NCI-H345 (cell line): Measurements from ENCODE around the gene ZNF516.
A peak's percentile ranks its signal among the peaks of the same experiment; 100 is the strongest.

Source experiments
- DNase-seq: peaks from one replicate; lab custom pipeline; 2025; lab: John Stamatoyannopoulos, UW

The ZNF516 gene

GRCh38 chr18:76398896-76399612, 96.0 kb downstream of the ZNF516 start:
- peak; percentile 72 for DNase-seq

DNA sequence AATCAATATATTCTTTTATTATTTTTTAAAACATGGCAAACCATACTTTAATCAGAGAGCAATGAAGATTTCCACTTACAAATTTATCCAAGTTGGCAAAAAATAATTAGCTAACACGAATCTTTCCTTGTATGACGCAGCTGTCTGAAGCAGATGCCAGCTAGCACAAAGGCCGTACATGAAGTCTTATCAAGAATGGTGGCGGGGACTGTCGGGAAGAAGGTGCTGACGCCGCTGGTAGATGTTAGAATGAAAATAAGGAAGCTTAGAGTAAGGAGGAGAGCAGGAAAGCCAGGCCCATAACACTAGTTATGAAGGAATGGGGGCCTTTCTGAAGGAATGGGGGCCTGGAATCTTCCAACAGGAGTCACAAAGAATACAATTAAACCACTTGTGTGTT, 96.7 kb downstream of the ZNF516 start:
- DNase-seq, result no peak

DNA sequence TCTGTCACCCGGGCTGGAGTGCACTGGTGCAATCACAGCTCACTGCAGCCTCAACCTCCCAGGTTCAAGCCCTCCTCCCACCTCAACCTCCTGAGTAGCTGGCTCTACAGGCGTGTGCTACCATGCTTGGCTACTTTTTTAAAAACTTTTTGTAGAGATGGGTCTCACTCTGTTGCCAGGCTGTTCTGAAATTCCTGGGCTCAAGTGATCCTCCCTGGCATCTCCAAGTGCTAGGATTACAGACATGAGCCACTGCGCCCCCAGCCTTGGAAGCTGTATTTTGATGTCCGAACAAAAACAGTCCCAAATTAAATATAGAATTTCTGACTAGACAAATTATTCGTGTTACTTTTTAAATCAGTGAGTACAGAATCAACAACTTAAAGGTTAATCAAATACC, 97.4 kb downstream of the ZNF516 start:
- DNase-seq, result no peak

GRCh38 chr18:76396792-76397191, 98.2 kb downstream of the ZNF516 start:
- DNase-seq, result no peak

- no peak for DNase-seq
These were observed 99.4 kb downstream of the ZNF516 start for GRCh38 chr18:76395609-76396008.

- DNase-seq, result no peak
These were observed 100.1 kb downstream of the ZNF516 start for GRCh38 chr18:76394780-76395476.

GRCh38 chr18:76392349-76392748, 102.7 kb downstream of the ZNF516 start:
- DNase-seq, result no peak

- DNase-seq, result no peak
These were observed 103.3 kb downstream of the ZNF516 start for GRCh38 chr18:76391746-76392145.

GRCh38 chr18:76391038-76391437, 104.0 kb downstream of the ZNF516 start:
- DNase-seq, result no peak

DNA sequence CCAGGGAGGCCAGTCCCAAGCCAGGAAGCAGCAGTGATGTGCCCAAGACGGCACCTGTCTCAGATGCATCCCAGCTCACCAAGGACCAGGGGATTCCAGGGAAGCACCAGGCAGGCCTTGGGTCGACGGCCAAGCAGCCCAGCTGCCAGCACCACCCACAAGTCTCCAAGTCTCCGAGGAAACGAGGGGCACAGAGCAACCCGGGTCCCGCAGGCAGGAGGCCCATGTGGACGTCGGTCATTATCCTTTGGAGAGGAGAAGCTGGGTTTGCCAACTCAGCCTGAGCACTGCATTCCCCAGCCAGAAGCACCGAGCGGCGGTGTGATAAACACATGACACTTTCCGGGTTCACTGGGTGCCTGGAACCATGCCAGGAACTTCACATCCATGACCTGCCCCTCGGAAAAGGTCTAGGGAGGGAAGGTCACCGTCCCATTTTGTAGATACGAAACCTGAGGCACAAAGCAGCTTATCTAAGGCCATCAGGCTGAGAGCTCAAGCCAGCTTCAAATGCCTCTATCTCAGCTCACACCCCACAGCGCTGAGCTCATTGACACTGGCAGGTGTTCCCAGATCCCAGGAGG, 104.5 kb downstream of the ZNF516 start:
- DNase-seq, result no peak

DNA sequence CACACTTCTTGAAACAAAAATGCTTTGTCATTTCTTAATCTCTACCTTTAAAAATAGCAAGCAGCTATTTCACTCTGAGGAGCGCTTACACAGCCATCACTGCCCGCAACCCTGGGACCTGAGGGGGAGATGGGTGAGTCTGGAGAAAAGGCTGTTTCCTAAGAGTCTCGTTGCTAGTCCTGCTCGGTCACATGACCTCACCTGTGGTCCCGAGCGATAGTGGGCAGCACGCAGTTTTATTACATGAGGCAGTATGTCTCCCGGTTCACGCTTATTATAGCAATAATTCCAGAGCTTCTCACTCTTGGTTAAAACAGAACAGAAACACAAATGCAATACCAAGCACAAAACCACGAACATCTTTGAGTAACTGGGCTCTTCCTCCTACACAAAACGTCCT, 105.3 kb downstream of the ZNF516 start:
- DNase-seq, result no peak

GRCh38 chr18:76388891-76389423, 106.1 kb downstream of the ZNF516 start:
- no peak for DNase-seq

DNA sequence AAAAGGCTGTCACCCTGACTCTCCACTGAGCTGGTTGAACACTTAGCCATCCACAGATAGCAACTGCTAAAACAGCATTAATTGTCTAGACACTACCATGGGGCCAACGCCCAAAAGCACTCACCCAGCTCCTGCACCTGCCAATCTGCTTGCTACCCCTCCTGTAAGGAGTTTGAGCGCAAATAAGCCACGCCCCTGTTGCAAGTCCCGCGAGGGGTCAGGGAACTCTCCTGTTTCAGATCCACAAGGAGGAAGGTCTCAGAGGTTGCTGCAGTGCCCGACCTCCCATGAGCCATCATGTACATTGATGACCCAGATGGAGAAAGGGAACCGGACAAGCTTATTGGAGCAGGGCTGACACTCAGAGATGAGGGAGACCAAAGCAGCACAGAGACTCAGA, 106.8 kb downstream of the ZNF516 start:
- no peak for DNase-seq

GRCh38 chr18:76387608-76388007, 107.4 kb downstream of the ZNF516 start:
- no peak for DNase-seq

GRCh38 chr18:76386886-76387285, 108.2 kb downstream of the ZNF516 start:
- no peak for DNase-seq

- DNase-seq, result no peak
These were observed 109.0 kb downstream of the ZNF516 start for GRCh38 chr18:76386071-76386470.

DNA sequence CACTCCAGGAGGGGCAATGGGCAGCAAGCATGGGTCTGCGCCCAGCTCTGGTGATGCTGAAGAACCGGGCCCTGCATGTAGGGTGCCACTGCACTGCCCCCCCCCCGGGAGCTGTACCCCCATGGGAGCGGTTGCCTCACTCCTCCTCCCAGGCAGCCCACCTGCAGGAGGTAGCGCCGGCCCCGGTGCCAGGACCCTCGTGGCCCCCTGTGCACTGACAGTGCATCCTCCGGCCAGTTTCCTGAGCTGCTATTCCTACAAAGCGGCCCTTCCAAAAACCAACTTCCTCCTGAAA, 109.4 kb downstream of the ZNF516 start:
- no peak for DNase-seq

- no peak for DNase-seq
These were observed 110.0 kb downstream of the ZNF516 start for GRCh38 chr18:76384861-76385680.

- no peak for DNase-seq
These were observed 110.8 kb downstream of the ZNF516 start for GRCh38 chr18:76384114-76384790.

GRCh38 chr18:76383636-76384035, 111.4 kb downstream of the ZNF516 start:
- no peak for DNase-seq

DNA sequence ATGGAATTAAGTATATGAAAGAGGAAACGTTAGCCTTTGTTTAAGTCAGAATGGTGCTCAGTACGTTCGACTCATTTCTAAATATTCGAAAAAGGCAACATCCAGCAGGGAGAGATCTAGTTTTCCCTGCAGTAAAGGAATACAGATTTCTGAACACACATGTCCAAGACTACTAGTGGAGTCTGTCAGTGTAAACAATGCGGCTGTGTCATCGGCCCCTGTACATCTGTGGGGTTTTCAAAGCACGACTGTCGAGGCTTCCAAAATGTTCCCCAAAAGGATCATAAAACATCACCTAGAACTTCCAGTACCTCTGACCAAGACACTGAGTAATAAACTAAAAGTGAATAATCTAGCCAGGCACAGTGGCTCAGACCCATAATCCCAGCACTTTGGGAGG, 112.8 kb downstream of the ZNF516 start:
- no peak for DNase-seq
